GM10266 (cell line): ENCODE measurements around the gene CEP192.

Experiments used
- DNase-seq: peaks from one replicate; pipeline ENCODE4 v3.0.0; 2012; ENCODE audit errors: extremely low spot score
- TF ChIP-seq, protein P1 (sequence below): IDR thresholded peaks from 2 replicates; pipeline ENCODE4 v1.5.1; 2012; ENCODE audit warnings: mild to moderate bottlenecking, low read depth; ENCODE audit not compliant: control insufficient read depth, insufficient read depth; ENCODE audit errors: missing control alignments

The CEP192 gene

GRCh38 chr18:12990967-12991820 lies at the start of gene CEP192:
CEP192 (plus strand) TSS chr18:12991362; CDS start chr18:12999425, 8,063 bp downstream.
- TF ChIP-seq, protein P1, sequence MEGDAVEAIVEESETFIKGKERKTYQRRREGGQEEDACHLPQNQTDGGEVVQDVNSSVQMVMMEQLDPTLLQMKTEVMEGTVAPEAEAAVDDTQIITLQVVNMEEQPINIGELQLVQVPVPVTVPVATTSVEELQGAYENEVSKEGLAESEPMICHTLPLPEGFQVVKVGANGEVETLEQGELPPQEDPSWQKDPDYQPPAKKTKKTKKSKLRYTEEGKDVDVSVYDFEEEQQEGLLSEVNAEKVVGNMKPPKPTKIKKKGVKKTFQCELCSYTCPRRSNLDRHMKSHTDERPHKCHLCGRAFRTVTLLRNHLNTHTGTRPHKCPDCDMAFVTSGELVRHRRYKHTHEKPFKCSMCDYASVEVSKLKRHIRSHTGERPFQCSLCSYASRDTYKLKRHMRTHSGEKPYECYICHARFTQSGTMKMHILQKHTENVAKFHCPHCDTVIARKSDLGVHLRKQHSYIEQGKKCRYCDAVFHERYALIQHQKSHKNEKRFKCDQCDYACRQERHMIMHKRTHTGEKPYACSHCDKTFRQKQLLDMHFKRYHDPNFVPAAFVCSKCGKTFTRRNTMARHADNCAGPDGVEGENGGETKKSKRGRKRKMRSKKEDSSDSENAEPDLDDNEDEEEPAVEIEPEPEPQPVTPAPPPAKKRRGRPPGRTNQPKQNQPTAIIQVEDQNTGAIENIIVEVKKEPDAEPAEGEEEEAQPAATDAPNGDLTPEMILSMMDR, result peak; percentile 25
- peak; percentile 96 for DNase-seq

GRCh38 chr18:12943215-12943614 lies 47.9 kb upstream of the CEP192 start:
- no peak for DNase-seq
- TF ChIP-seq, protein P1, result no peak

- TF ChIP-seq, protein P1, result no peak
- no peak for DNase-seq
These were observed 46.5 kb upstream of the CEP192 start for GRCh38 chr18:12944709-12945108.

- TF ChIP-seq, protein P1, result no peak
- no peak for DNase-seq
These were observed 44.4 kb upstream of the CEP192 start for GRCh38 chr18:12946549-12947284.

GRCh38 chr18:12947285-12948049 lies 43.7 kb upstream of the CEP192 start, which contains the start of gene SEH1L:
SEH1L (plus strand) TSS chr18:12948011; CDS start chr18:12948122, 111 bp downstream.
- peak; percentile 99 for DNase-seq
- TF ChIP-seq, protein P1, result no peak

- TF ChIP-seq, protein P1, result no peak
- peak; percentile 94 for DNase-seq
These were observed 42.9 kb upstream of the CEP192 start for GRCh38 chr18:12948050-12948804.
